ENCODE data around the gene MAP2. TPM values are rescaled to one million over a fixed set of nuclear protein-coding genes. Genes with fewer than 3 reads are reported as not detected.

The MAP2 gene
- total RNA-seq, 1 donor from 2014 or later, result 6.9 TPM

- H3K27ac Mint-ChIP-seq, result no peak overlapping the region
- H3K36me3 Mint-ChIP-seq, result no peaks in the 10 kb centered on the region
- no peaks in the 10 kb centered on the region for H3K27me3 Mint-ChIP-seq (ENCODE audit: low read depth)
- TF ChIP-seq, protein P1, sequence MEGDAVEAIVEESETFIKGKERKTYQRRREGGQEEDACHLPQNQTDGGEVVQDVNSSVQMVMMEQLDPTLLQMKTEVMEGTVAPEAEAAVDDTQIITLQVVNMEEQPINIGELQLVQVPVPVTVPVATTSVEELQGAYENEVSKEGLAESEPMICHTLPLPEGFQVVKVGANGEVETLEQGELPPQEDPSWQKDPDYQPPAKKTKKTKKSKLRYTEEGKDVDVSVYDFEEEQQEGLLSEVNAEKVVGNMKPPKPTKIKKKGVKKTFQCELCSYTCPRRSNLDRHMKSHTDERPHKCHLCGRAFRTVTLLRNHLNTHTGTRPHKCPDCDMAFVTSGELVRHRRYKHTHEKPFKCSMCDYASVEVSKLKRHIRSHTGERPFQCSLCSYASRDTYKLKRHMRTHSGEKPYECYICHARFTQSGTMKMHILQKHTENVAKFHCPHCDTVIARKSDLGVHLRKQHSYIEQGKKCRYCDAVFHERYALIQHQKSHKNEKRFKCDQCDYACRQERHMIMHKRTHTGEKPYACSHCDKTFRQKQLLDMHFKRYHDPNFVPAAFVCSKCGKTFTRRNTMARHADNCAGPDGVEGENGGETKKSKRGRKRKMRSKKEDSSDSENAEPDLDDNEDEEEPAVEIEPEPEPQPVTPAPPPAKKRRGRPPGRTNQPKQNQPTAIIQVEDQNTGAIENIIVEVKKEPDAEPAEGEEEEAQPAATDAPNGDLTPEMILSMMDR (IDR thresholded peaks at IDR 0.05; ENCODE audit: unreplicated experiment), result no peak
- H3K9me3 Mint-ChIP-seq, result peaks cover 23% of the 10 kb centered on the region
- H3K4me1 Mint-ChIP-seq, result no peaks in the 10 kb centered on the region
- no peak overlapping the region for H3K4me3 Mint-ChIP-seq
- no peak for DNase-seq (ENCODE audit: low spot score in 2 of 2, unreplicated experiment in 2 of 2)
These were observed 12.6 kb upstream of the MAP2 start for GRCh38 chr2:209411296-209411695.

DNA sequence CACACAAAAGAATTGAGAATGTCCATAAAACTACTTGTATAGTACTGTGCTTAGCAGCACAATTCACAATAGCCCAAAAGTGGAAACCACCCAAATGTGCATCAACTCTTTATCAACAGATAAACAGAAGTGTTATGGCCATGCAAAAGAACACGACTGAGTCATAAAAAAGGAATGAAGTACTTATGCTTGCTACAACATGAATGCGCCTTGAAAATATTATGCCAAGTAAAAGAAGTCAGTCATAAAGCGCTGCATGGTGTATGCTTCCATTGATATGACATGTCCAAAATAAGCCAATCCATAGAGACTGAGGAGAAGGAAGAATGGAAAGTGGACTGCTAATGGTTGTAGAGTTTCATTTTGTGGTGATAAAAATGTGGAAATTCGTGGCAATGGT, 12.1 kb upstream of the MAP2 start:
- Mint-ChIP-seq H3K4me3 (no peak overlapping the region), H3K36me3 (no peaks in the 10 kb centered on the region), H3K27me3 (ENCODE audit: low read depth) (no peaks in the 10 kb centered on the region), H3K27ac (no peak overlapping the region), H3K9me3 (peaks cover 27% of the 10 kb centered on the region), H3K4me1 (no peaks in the 10 kb centered on the region)
- TF ChIP-seq, protein P1 (IDR thresholded peaks at IDR 0.05; ENCODE audit: unreplicated experiment), result no peak
- DNase-seq (ENCODE audit: low spot score in 2 of 2, unreplicated experiment in 2 of 2), result no peak

DNA sequence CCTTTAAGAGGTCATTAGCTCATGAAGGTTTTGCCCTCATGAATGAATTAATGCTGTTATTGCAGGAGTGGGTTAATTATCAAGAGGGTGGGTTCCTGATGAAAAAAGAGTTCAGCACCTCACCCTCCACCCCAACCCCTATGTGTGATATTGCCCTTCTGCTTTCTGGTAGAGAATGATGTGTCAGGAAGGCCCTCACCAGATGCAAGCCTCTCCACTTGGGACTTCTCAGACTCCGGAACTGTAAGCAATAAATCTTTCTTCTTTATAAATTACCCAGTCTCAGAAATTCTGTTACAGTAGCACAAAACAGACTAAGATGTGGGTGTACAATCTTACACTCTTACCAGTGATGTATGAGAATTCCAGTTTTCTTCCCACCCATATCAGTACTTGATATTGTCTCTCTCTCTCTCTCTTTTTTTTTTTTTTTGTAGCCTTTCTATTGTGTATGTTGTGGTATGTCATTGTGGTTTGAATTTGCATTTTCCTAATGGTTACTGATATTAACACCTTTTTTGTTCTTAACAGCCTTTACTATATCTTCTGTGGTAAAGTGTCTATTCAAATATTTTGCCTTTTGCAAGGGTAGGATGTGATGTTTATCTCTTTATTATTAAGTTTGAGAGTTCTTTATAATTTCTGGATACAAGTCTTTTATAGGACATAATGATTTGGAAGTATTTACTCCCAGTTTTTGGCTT, 10.4 kb upstream of the MAP2 start:
- Mint-ChIP-seq H3K4me1 (no peaks in the 10 kb centered on the region), H3K4me3 (no peak overlapping the region), H3K27me3 (ENCODE audit: low read depth) (no peaks in the 10 kb centered on the region), H3K9me3 (peaks cover 27% of the 10 kb centered on the region), H3K36me3 (no peaks in the 10 kb centered on the region), H3K27ac (no peak overlapping the region)
- TF ChIP-seq, protein P1 (IDR thresholded peaks at IDR 0.05; ENCODE audit: unreplicated experiment), result no peak
- no peak for DNase-seq (ENCODE audit: low spot score in 2 of 2, unreplicated experiment in 2 of 2)

DNA sequence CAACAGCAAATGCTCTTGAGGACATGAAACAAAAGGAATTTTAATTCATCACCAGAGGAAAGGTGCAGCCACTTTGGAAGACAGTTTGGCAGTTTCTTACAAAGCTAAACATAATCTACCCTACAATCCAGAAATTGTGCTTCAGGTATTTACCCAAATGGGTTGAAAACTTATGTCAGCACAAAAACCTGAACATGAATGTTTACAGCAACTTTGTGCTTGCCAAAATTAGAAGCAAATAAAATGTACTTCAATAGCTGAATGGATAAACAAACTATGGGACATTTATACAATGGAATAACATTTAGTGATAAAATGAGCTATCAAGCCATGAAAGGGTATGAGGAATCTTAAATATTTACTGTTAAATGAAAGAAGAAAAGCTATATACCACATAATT, 6.9 kb upstream of the MAP2 start:
- DNase-seq (ENCODE audit: low spot score in 2 of 2, unreplicated experiment in 2 of 2), result no peak
- Mint-ChIP-seq H3K27me3 (ENCODE audit: low read depth) (peaks cover 4% of the 10 kb centered on the region), H3K4me3 (no peak overlapping the region), H3K27ac (no peak overlapping the region), H3K4me1 (no peaks in the 10 kb centered on the region), H3K36me3 (no peaks in the 10 kb centered on the region), H3K9me3 (peaks cover 30% of the 10 kb centered on the region)
- TF ChIP-seq, protein P1 (IDR thresholded peaks at IDR 0.05; ENCODE audit: unreplicated experiment), result no peak

- H3K4me3 Mint-ChIP-seq, result no peak overlapping the region
- H3K27me3 Mint-ChIP-seq (ENCODE audit: low read depth), result peaks cover 7% of the 10 kb centered on the region
These were observed 1.6 kb upstream of the MAP2 start for GRCh38 chr2:209422191-209422754.

More at GRCh38 chr2:209422191-209422754, 1.6 kb upstream of the MAP2 start:
- H3K9me3 Mint-ChIP-seq, result peaks cover 13% of the 10 kb centered on the region
- no peak for DNase-seq (ENCODE audit: low spot score in 2 of 2, unreplicated experiment in 2 of 2)
- no peaks in the 10 kb centered on the region for H3K36me3 Mint-ChIP-seq
- H3K27ac Mint-ChIP-seq, result no peak overlapping the region
- TF ChIP-seq, protein P1 (IDR thresholded peaks at IDR 0.05; ENCODE audit: unreplicated experiment), result no peak
- peaks cover 9% of the 10 kb centered on the region for H3K4me1 Mint-ChIP-seq
